SK-N-MC (cell line): ENCODE data around the gene CLEC4G.
"Not testable (repeated sequence)": the region's sequence is repeated elsewhere in the genome, so short reads cannot be mapped to it uniquely, and the experiment has no call there.

ENCODE experiments used
- EZH2 ChIP-seq: fragments of 200-600 bp; sonication (generic); IDR thresholded peaks from one replicate; pipeline ENCODE4 v1.6.1; 2017; ENCODE audit warnings: antibody characterized with exemption
- FOXP2 ChIP-seq: optimal IDR thresholded peaks from 2 replicates; pipeline ENCODE3; 2011; ENCODE audit warnings: mild to moderate bottlenecking, moderate library complexity; ENCODE audit not compliant: insufficient read depth; ENCODE audit errors: extremely low read length, control extremely low read depth
- POLR2AphosphoS5 ChIP-seq: IDR thresholded peaks from 2 replicates; pipeline ENCODE4 v1.6.1; 2012; ENCODE audit warnings: mild to moderate bottlenecking, low read depth, low read length, borderline replicate concordance

DNA sequence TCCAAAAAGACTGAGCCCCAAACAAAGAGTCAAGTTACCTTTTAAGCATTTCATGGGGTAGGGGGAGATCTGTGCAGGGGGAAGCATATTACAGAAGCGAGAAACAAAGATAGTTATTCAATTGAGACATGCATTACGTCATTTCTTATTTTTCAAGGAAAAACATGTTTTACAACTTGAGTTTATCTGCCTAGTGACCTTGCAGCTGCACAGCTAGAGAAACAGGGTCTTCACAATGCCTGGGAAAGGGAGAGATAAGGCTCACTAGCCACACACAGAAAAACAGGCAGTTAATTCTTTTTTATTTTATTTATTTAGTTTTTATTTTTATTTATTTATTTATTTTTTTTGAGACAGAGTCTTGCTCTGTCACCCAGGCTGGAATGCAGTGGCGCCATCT, 32.2 kb upstream of the CLEC4G start:
- TF ChIP-seq EZH2, POLR2AphosphoS5, FOXP2: not testable (repeated sequence)
